A673 (cell line): ENCODE results near the gene FCHSD2. TPM values are rescaled to one million over a fixed set of nuclear protein-coding genes. Genes with fewer than 3 reads are reported as not detected.

ENCODE experiments used
- BruUV-seq: library from RNA; stranded (reverse); fragments of 400-500 nt; replicated peaks from 2 replicates; lab custom pipeline; 2021; lab: Mats Ljungman, UMichigan
- CTCF ChIA-PET: fragments of 300-600 bp; sonication (Branson Sonifier 250); formaldehyde crosslinking; loops from one replicate; lab custom pipeline; 2022; ENCODE audit warnings: antibody characterized with exemption; lab: Charles Lee
- POLR2A ChIA-PET: fragments of 300-600 bp; sonication (Branson Sonifier 250); formaldehyde crosslinking; loops from one replicate; lab custom pipeline; 2022; ENCODE audit warnings: antibody characterized with exemption; ENCODE audit not compliant: low non-redundant PET; lab: Charles Lee
- DNase-seq: peaks from one replicate; pipeline ENCODE4 v3.0.0-alpha.2; 2015; ENCODE audit warnings: low spot score
- H3K27ac ChIP-seq: fragments of 200-600 bp; sonication (generic); 2 replicates; pipeline ENCODE4 v1.5.1; 2016; ENCODE audit warnings: mixed run types, low read depth, mild to moderate bottlenecking, mixed read lengths, antibody characterized with exemption, low read length; ENCODE audit not compliant: poor library complexity, severe bottlenecking
- H3K27me3 ChIP-seq: fragments of 200-600 bp; sonication (generic); replicated peaks from 2 replicates; pipeline ENCODE4 v1.6.1; 2017; ENCODE audit warnings: mixed run types, low read depth, mild to moderate bottlenecking, mixed read lengths, antibody characterized with exemption, low read length; ENCODE audit not compliant: insufficient read depth, poor library complexity
- H3K36me3 ChIP-seq: fragments of 200-600 bp; sonication (generic); 2 replicates; pipeline ENCODE4 v1.6.1; 2016; ENCODE audit warnings: mixed run types, mild to moderate bottlenecking, mixed read lengths, antibody characterized with exemption, low read length; ENCODE audit not compliant: insufficient read depth, poor library complexity, severe bottlenecking
- H3K4me1 ChIP-seq: fragments of 200-600 bp; sonication (generic); 2 replicates; pipeline ENCODE4 v1.6.1; 2017; ENCODE audit warnings: mixed run types, mild to moderate bottlenecking, mixed read lengths, antibody characterized with exemption, low read length; ENCODE audit not compliant: insufficient read depth, poor library complexity, severe bottlenecking
- H3K4me3 ChIP-seq: fragments of 200-600 bp; sonication (generic); 2 replicates; pipeline ENCODE4 v1.5.1; 2016; ENCODE audit warnings: low read depth, mixed run types, mild to moderate bottlenecking, mixed read lengths, low read length; ENCODE audit not compliant: poor library complexity, severe bottlenecking
- H3K9me3 ChIP-seq: fragments of 200-600 bp; sonication (generic); 2 replicates; pipeline ENCODE4 v1.6.1; 2016; ENCODE audit warnings: mixed run types, low read depth, mild to moderate bottlenecking, mixed read lengths, antibody characterized with exemption, low read length; ENCODE audit not compliant: poor library complexity, severe bottlenecking
- EZH2 ChIP-seq: fragments of 200-600 bp; sonication (generic); IDR thresholded peaks from 2 replicates; pipeline ENCODE4 v1.6.1; 2017; ENCODE audit warnings: borderline replicate concordance, low read depth, mild to moderate bottlenecking, mixed read lengths, antibody characterized with exemption, low read length; ENCODE audit not compliant: poor library complexity, severe bottlenecking
- intact Hi-C: fragments of 100-400 bp; cut with micrococcal nuclease; formaldehyde crosslinking; loops from one replicate; pipeline ENCODE4 v1.10.0; 2022; ENCODE audit not compliant: unreplicated experiment
- total RNA-seq: library from RNA; stranded (reverse); gene quantifications from 2 replicates; pipeline ENCODE4 v1.2.3, GENCODE V29; 2021
- TF ChIP-seq, protein P1 (sequence below): fragments of 300-800, 200-600 bp; sonication (generic); conservative IDR thresholded peaks from 2 replicates; pipeline ENCODE4 v1.5.1; 2017; ENCODE audit warnings: low read depth, mild to moderate bottlenecking, antibody characterized with exemption, low read length, moderate library complexity, mixed read lengths

The FCHSD2 gene
- total RNA-seq, 1 experiment from 2014 or later, result 44.7 TPM

DNA sequence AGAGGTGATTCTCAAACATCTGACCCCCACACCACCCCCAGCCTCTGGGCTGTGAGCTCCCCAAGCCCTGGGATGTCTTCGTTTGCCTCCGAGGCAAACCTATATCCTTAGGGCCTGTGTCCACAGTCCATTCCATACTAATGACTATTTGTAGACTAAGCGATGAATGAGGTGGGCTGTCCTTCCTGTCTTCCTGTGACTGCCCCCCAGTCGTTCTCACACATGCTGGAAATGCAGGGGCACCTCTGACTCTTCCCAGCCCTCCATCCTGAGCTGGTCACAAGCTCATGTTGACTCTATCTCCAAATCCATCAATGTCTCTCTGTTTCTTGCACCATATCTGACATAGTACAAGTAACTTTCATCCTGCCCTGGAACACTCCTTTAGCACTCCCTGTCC is 323.1 kb downstream of the FCHSD2 start:
- Histone ChIP-seq H3K4me1 (peaks cover 8% of the 10 kb centered on the region), H3K27ac (no peak overlapping the region), H3K36me3 (no peaks in the 10 kb centered on the region), H3K4me3 (no peak overlapping the region), H3K9me3 (no peaks in the 10 kb centered on the region), H3K27me3 (no peaks in the 10 kb centered on the region)
- TF ChIP-seq EZH2, result no peak
- TF ChIP-seq, protein P1, sequence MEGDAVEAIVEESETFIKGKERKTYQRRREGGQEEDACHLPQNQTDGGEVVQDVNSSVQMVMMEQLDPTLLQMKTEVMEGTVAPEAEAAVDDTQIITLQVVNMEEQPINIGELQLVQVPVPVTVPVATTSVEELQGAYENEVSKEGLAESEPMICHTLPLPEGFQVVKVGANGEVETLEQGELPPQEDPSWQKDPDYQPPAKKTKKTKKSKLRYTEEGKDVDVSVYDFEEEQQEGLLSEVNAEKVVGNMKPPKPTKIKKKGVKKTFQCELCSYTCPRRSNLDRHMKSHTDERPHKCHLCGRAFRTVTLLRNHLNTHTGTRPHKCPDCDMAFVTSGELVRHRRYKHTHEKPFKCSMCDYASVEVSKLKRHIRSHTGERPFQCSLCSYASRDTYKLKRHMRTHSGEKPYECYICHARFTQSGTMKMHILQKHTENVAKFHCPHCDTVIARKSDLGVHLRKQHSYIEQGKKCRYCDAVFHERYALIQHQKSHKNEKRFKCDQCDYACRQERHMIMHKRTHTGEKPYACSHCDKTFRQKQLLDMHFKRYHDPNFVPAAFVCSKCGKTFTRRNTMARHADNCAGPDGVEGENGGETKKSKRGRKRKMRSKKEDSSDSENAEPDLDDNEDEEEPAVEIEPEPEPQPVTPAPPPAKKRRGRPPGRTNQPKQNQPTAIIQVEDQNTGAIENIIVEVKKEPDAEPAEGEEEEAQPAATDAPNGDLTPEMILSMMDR, result no peak
- ChIA-PET POLR2A (no interaction called here), CTCF (interaction anchor here (0.9 kb wide), 1 partner anchor 25 kb away, joined by 3 read pairs; the partner anchor contains the start of gene STARD10)
- intact Hi-C loops, result no loop called here
- no peak for DNase-seq
- no TSS peak for BruUV-seq

DNA sequence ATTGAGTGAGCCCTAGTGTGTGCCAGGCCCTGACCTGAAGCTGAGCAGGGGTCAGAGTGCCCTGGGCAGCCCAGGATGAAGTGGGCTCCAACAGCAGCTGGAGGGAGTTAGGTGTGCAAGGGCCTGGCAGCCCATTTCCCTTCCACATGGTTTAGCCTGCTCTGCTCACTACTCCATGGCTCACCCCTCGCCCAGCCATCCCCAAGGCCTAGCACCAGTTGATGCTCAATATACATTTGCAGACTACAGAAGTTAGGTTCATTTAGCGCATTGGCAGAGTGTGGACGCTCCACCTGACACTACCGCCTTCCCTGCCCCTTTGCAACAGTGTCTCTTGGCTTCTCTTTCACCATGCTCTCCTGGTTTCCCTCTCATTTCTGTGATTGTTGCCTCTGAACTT is 324.2 kb downstream of the FCHSD2 start:
- no peak for DNase-seq
- no peak overlapping the region for H3K27ac ChIP-seq
- H3K9me3 ChIP-seq, result no peaks in the 10 kb centered on the region
- TF ChIP-seq, protein P1, result no peak
- TF ChIP-seq EZH2, result no peak
- ChIA-PET POLR2A (no interaction called here), CTCF (no interaction called here)
- peaks cover 14% of the 10 kb centered on the region for H3K4me1 ChIP-seq
- H3K4me3 ChIP-seq, result no peak overlapping the region
- no TSS peak for BruUV-seq
- no peaks in the 10 kb centered on the region for H3K27me3 ChIP-seq
- H3K36me3 ChIP-seq, result no peaks in the 10 kb centered on the region
- intact Hi-C loops, result no loop called here

DNA sequence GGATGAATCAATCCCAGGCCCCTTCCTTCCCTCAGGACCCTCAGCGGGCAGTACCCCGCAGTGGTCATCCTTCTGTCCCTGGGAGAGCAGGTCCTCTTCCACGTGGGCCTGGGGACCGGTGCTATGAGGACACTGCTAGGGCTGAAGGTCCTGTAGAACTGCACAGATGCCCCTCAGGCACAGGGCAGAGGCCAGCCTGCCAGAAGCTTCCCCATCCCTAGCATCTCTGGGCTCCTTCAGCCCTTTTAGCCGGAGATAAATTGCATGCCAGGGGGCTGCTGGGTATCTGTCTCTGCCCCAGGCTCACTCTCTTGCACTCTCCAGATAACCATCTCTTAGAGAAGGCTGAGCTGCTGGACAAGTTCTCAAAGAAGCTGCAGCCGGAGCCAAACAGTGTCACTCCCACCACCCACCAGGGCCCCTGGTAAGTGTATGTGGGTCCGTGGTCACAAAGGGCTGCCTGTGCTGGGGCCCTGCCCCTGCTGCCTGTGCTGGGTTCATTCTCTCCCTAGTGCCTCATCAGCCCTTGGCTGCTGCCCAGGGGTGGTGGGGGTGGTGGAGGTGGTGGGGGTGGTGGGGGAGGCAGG is 325.6 kb downstream of the FCHSD2 start:
- no TSS peak for BruUV-seq
- no peak for DNase-seq
- H3K27me3 ChIP-seq, result no peaks in the 10 kb centered on the region
- H3K9me3 ChIP-seq, result no peaks in the 10 kb centered on the region
- no peak overlapping the region for H3K4me3 ChIP-seq
- intact Hi-C loops, result no loop called here
- CTCF ChIA-PET, result no interaction called here
- H3K36me3 ChIP-seq, result no peaks in the 10 kb centered on the region
- POLR2A ChIA-PET, result no interaction called here
- H3K4me1 ChIP-seq, result peaks cover 18% of the 10 kb centered on the region
- no peak overlapping the region for H3K27ac ChIP-seq
- TF ChIP-seq, protein P1, result no peak
- no peak for TF ChIP-seq EZH2
